HCT116 (cell line): ENCODE results near the gene MIA2.

Experiments
- ATF3 ChIP-seq: IDR thresholded peaks from 2 replicates; pipeline ENCODE4 v1.6.1; 2012
- CBX3 ChIP-seq: IDR thresholded peaks from 2 replicates; pipeline ENCODE4 v1.6.1; 2012; ENCODE audit warnings: low read depth
- CTCF ChIP-seq, 3 experiments: fragments of 200-600 bp in 1 of 3; sonication (generic) in 1 of 3; IDR thresholded peaks in 2 of 3; conservative IDR thresholded peaks in 1 of 3; 2 replicates each; pipeline ENCODE4 v1.5.1; 2012 to 2017; ENCODE audit warnings: low read depth in 2 of 3, low read length in 2 of 3, antibody characterized with exemption in 1 of 3, borderline replicate concordance in 1 of 3, control low read depth in 1 of 3, mild to moderate bottlenecking in 1 of 3, mixed read lengths in 1 of 3, mixed run types in 1 of 3, moderate library complexity in 1 of 3; ENCODE audit not compliant: insufficient read depth in 1 of 3
- EZH2phosphoT487 ChIP-seq: fragments of 200-600 bp; IDR thresholded peaks from 2 replicates; pipeline ENCODE4 v1.6.1; 2018; ENCODE audit warnings: antibody characterized with exemption, borderline replicate concordance
- POLR2A ChIP-seq: IDR thresholded peaks from 2 replicates; pipeline ENCODE4 v1.7.0; 2011; ENCODE audit warnings: borderline replicate concordance; ENCODE audit not compliant: insufficient read depth, insufficient read length; ENCODE audit errors: extremely low read depth
- POLR2AphosphoS5 ChIP-seq: IDR thresholded peaks from 2 replicates; pipeline ENCODE4 v1.6.1; 2011; ENCODE audit warnings: mild to moderate bottlenecking, low read depth, low read length, moderate library complexity

GRCh38 chr14:39229601-39230110 is 4.1 kb upstream of the MIA2 start:
- no peak for TF ChIP-seq EZH2phosphoT487
- TF ChIP-seq CBX3, result no peak
- no peak for TF ChIP-seq POLR2AphosphoS5
- no peak for TF ChIP-seq CTCF (IDR thresholded peaks at IDR 0.05 in 2 of 3, conservative IDR thresholded peaks at IDR 0.05 in 1 of 3; ENCODE audit: borderline replicate concordance in 1 of 3, insufficient read depth in 1 of 3, low read depth in 2 of 3, low read length in 2 of 3)
- no peak for TF ChIP-seq ATF3
- TF ChIP-seq POLR2A, result no peak
